LNCaP clone FGC (cell line): ENCODE measurements around the gene KREMEN1.

ENCODE experiments used
- DNase-seq: peaks from one replicate; pipeline ENCODE4 v3.0.0-alpha.2; 2011; ENCODE audit warnings: low read depth
- H3K4me3 ChIP-seq: 2 replicates; pipeline ENCODE4 v1.5.1; 2011; ENCODE audit warnings: mild to moderate bottlenecking, low read depth, low read length, control low read depth
- TF ChIP-seq, protein P1 (sequence below): IDR thresholded peaks from 2 replicates; pipeline ENCODE4 v1.5.1; 2012; ENCODE audit warnings: mild to moderate bottlenecking; ENCODE audit not compliant: control insufficient read depth, insufficient read depth; ENCODE audit errors: extremely low read depth

Gene KREMEN1

GRCh38 chr22:29190051-29190450 is 117.2 kb downstream of the KREMEN1 start:
- H3K4me3 ChIP-seq = no peak overlapping the region
- no peak for DNase-seq
- TF ChIP-seq, protein P1, sequence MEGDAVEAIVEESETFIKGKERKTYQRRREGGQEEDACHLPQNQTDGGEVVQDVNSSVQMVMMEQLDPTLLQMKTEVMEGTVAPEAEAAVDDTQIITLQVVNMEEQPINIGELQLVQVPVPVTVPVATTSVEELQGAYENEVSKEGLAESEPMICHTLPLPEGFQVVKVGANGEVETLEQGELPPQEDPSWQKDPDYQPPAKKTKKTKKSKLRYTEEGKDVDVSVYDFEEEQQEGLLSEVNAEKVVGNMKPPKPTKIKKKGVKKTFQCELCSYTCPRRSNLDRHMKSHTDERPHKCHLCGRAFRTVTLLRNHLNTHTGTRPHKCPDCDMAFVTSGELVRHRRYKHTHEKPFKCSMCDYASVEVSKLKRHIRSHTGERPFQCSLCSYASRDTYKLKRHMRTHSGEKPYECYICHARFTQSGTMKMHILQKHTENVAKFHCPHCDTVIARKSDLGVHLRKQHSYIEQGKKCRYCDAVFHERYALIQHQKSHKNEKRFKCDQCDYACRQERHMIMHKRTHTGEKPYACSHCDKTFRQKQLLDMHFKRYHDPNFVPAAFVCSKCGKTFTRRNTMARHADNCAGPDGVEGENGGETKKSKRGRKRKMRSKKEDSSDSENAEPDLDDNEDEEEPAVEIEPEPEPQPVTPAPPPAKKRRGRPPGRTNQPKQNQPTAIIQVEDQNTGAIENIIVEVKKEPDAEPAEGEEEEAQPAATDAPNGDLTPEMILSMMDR = no peak

DNA sequence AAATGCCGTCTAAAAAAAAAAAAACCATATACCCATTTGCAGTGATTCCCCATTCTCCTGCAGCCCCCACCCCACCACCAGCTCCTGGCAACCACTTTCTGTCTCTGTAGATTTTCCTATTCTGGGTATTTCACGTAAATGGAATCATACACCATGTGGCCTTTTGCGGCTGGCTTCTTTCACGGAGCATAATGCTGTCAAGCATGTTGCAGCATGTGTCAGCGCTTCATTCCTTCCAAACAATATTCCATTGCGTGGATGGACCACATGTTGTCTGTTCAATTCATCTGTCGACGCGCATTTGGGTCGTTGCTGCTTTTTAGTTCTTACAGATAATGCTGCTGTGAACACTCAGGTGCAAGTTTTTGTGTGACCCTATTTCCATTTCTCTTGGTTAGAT is 118.1 kb downstream of the KREMEN1 start:
- no peak overlapping the region for H3K4me3 ChIP-seq
- TF ChIP-seq, protein P1 = no peak
- DNase-seq = no peak

DNA sequence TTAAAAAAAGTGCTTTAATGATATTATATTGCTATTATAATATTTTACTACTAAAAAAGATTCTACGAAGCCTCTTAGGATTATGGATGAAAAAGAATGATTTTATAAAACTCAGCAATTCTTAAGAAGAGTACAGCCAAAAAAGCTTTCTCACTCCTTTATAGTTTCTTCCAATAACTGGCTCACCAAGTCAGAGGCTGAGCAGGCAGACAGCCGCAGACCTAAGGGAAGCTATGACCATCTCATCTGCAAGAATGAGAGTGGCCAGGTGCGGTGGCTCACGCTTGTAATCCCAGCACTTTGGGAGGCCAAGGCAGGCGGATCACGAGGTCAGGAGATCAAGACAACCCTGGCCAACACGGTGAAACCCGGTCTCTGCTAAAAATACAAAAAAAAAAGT is 120.2 kb downstream of the KREMEN1 start:
- TF ChIP-seq, protein P1 = no peak
- DNase-seq = no peak

GRCh38 chr22:29194184-29194583 is 121.3 kb downstream of the KREMEN1 start:
- TF ChIP-seq, protein P1 = no peak
- no peak overlapping the region for H3K4me3 ChIP-seq
- DNase-seq = no peak

More for the DNA sequence above, 120.2 kb downstream of the KREMEN1 start:
- H3K4me3 ChIP-seq = no peak overlapping the region

- TF ChIP-seq, protein P1 = no peak
- DNase-seq = no peak
- H3K4me3 ChIP-seq = no peak overlapping the region
These were observed 122.5 kb downstream of the KREMEN1 start for GRCh38 chr22:29195118-29195963.

GRCh38 chr22:29195964-29196666 is 123.3 kb downstream of the KREMEN1 start:
- TF ChIP-seq, protein P1 = no peak
- no peak overlapping the region for H3K4me3 ChIP-seq
- no peak for DNase-seq
